Uterus (tissue), 2 donors: ENCODE measurements around the gene DCC.

Experiments used
- POLR2A ChIP-seq, 2 donors: fragments of 450-650 bp; IDR thresholded peaks; one replicate each; pipeline ENCODE4 v1.6.1; 2016; ENCODE audit warnings: antibody characterized with exemption in 2 of 2, mild to moderate bottlenecking in 1 of 2, moderate library complexity in 1 of 2
- TF ChIP-seq, protein P1 (sequence below), 4 experiments: fragments of 200-600 bp in 2 of 4; fragments of 450-650 bp in 2 of 4; sonication (generic) in 2 of 4; IDR thresholded peaks; one replicate each; pipeline ENCODE4 v1.5.1; 2016 to 2019; ENCODE audit warnings: antibody characterized with exemption in 4 of 4, mild to moderate bottlenecking in 2 of 4, moderate library complexity in 1 of 4

DNA sequence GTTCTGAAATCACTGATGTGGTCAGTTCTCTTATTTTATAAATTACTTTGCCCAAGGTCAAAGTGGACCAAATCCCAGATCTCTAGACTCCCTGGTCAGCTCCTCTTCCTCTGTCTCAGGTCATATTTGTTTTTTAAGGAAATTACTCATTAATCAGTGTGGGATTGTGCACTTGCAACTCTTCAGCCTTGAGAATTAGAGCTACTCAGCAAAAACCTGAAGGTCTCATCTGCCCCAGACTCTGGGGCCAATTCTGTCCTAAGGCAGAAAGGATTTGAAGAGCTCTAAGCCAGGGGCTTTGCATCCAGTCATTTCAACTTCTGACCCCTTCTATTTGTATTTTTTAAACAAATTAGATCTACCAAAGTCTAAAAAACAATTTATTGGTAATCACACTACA lies 17.7 kb upstream of the DCC start:
- TF ChIP-seq, protein P1, sequence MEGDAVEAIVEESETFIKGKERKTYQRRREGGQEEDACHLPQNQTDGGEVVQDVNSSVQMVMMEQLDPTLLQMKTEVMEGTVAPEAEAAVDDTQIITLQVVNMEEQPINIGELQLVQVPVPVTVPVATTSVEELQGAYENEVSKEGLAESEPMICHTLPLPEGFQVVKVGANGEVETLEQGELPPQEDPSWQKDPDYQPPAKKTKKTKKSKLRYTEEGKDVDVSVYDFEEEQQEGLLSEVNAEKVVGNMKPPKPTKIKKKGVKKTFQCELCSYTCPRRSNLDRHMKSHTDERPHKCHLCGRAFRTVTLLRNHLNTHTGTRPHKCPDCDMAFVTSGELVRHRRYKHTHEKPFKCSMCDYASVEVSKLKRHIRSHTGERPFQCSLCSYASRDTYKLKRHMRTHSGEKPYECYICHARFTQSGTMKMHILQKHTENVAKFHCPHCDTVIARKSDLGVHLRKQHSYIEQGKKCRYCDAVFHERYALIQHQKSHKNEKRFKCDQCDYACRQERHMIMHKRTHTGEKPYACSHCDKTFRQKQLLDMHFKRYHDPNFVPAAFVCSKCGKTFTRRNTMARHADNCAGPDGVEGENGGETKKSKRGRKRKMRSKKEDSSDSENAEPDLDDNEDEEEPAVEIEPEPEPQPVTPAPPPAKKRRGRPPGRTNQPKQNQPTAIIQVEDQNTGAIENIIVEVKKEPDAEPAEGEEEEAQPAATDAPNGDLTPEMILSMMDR (IDR thresholded peaks at IDR 0.05), result no peak
- no peak for TF ChIP-seq POLR2A (IDR thresholded peaks at IDR 0.05)
